Head of caudate nucleus (tissue), 42 donors: ENCODE data around the gene SHC1.

ENCODE experiments used
- DNase-seq, 42 donors: peaks; one replicate each; pipeline versions ENCODE4 v3.0.0 to v3.0.0-alpha.2; 2020 to 2021; ENCODE audit warnings: mixed read lengths in 7 of 42
- intact Hi-C: fragments of 100-400 bp; cut with DNase I; formaldehyde crosslinking; loops from one replicate; pipeline ENCODE4 v1.15.0; 2022

Gene SHC1

GRCh38 chr1:154951901-154952657 is 18.5 kb downstream of the SHC1 start:
- DNase-seq = no peak
- intact Hi-C loops = no loop called here

- no peak for DNase-seq
- intact Hi-C loops = no loop called here
Measured at GRCh38 chr1:154948079-154948478, 22.5 kb downstream of the SHC1 start.

GRCh38 chr1:154945962-154946850 is 24.3 kb downstream of the SHC1 start:
- intact Hi-C loops = no loop called here
- DNase-seq = peak in 15 of 42 donors; percentile 18 to 66 (median 43)

- no peak for DNase-seq
- intact Hi-C loops = no loop called here
Measured at GRCh38 chr1:154945160-154945961, 25.2 kb downstream of the SHC1 start.

GRCh38 chr1:154944401-154945159 is 26.0 kb downstream of the SHC1 start:
- no peak for DNase-seq
- intact Hi-C loops = no loop called here

- peak in 31 of 42 donors; percentile 17 to 77 (median 50) for DNase-seq
- intact Hi-C loops = no loop called here
Measured at GRCh38 chr1:154943649-154944400, 26.7 kb downstream of the SHC1 start.

GRCh38 chr1:154941333-154942013 is 29.1 kb downstream of the SHC1 start:
- DNase-seq = peak in 8 of 42 donors; percentile 16 to 60 (median 40)
- intact Hi-C loops = no loop called here

- DNase-seq = no peak
- intact Hi-C loops = no loop called here
Measured at GRCh38 chr1:154940651-154941194, 29.8 kb downstream of the SHC1 start.

GRCh38 chr1:154940213-154940560 is 30.4 kb downstream of the SHC1 start:
- DNase-seq = no peak
- intact Hi-C loops = no loop called here

GRCh38 chr1:154938604-154939399 is 31.7 kb downstream of the SHC1 start:
- no peak for DNase-seq
- intact Hi-C loops = loop anchor here (5.0 kb wide), 1 partner anchor 382 kb away; the partner anchor contains the start of gene UBE2Q1

GRCh38 chr1:154937988-154938386 is 32.6 kb downstream of the SHC1 start:
- intact Hi-C loops = loop anchor here (5.0 kb wide), 1 partner anchor 381 kb away; the partner anchor contains the start of gene UBE2Q1
- no peak for DNase-seq

- intact Hi-C loops = loop anchor here (5.0 kb wide), 1 partner anchor 380 kb away; the partner anchor contains the start of gene UBE2Q1
- DNase-seq = peak; percentile 83 to 96 (median 93)
Measured at GRCh38 chr1:154937085-154937987, 33.2 kb downstream of the SHC1 start.

GRCh38 chr1:154936555-154937084 is 33.9 kb downstream of the SHC1 start, which contains the start of gene PMVK:
Gene PMVK, minus strand, starts transcription at chr1:154936719. Its CDS starts 34 bp downstream, at chr1:154936685.
- peak; percentile 92 to 99 (median 97) for DNase-seq

GRCh38 chr1:154935749-154936554 is 34.6 kb downstream of the SHC1 start:
- peak in 1 of 42 donors; percentile 31 for DNase-seq
- intact Hi-C loops = loop anchor here (5.0 kb wide), 1 partner anchor 379 kb away; the partner anchor contains the start of gene UBE2Q1

More at GRCh38 chr1:154936555-154937084, 33.9 kb downstream of the SHC1 start, which contains the start of gene PMVK:
- intact Hi-C loops = loop anchor here (5.0 kb wide), 1 partner anchor 379 kb away; the partner anchor contains the start of gene UBE2Q1
